Panc1 (cell line): Measurements from ENCODE around the gene CANT1.

Source experiments
- POLR2AphosphoS5 ChIP-seq: IDR thresholded peaks from 2 replicates; pipeline ENCODE4 v1.6.1; 2012; ENCODE audit warnings: mild to moderate bottlenecking, low read depth, low read length, moderate library complexity
- SIN3A ChIP-seq: IDR thresholded peaks from 2 replicates; pipeline ENCODE4 v1.6.1; 2012; ENCODE audit warnings: low read depth, mild to moderate bottlenecking, low read length, moderate library complexity, borderline replicate concordance; ENCODE audit not compliant: insufficient read depth
- TF ChIP-seq, protein P1 (sequence below): fragments of 450-650 bp; IDR thresholded peaks from 2 replicates; pipeline ENCODE4 v1.5.1; 2017; ENCODE audit warnings: mild to moderate bottlenecking

DNA sequence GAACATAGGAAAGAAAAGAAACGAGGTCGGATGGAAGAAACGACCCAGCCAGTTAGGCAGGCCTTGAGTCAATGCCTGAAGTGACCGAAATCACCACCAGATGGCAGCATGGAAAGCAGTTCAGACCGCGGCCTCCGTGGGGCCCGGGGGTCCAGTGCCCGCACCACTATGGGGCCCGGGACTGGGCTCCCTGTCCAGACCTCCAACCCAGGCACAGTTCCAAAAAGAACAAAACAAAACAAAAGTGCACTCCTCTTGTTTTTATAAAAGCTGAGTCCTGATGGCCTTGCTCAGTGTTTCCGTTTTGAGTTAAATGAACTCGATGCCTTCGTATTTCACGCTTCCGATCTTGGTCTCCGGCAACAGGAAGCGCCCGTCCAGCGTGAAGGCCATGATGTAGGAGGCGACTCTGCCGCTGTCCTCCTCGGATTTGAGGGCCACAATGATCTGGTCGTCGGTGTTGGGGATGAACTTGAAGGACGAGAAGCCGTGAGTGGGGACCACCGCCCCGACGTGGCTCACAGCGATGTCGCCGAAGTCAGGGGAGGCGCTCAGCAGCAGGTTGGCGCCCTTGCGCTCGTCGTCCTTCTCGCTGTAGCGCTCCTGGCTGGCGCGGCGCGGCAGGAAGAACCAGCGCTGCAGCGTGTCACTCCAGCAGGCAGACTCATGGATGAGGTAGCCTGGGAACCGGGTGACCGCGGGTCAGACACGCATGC is 16.2 kb downstream of the CANT1 start:
- no peak for TF ChIP-seq POLR2AphosphoS5
- TF ChIP-seq, protein P1, sequence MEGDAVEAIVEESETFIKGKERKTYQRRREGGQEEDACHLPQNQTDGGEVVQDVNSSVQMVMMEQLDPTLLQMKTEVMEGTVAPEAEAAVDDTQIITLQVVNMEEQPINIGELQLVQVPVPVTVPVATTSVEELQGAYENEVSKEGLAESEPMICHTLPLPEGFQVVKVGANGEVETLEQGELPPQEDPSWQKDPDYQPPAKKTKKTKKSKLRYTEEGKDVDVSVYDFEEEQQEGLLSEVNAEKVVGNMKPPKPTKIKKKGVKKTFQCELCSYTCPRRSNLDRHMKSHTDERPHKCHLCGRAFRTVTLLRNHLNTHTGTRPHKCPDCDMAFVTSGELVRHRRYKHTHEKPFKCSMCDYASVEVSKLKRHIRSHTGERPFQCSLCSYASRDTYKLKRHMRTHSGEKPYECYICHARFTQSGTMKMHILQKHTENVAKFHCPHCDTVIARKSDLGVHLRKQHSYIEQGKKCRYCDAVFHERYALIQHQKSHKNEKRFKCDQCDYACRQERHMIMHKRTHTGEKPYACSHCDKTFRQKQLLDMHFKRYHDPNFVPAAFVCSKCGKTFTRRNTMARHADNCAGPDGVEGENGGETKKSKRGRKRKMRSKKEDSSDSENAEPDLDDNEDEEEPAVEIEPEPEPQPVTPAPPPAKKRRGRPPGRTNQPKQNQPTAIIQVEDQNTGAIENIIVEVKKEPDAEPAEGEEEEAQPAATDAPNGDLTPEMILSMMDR: peak; percentile 94
- TF ChIP-seq SIN3A: no peak
